Stomach (tissue), 9 donors: ENCODE data around the gene LYPD6B. TPM values are rescaled to one million over a fixed set of nuclear protein-coding genes. Genes with fewer than 3 reads are reported as not detected.

ENCODE experiments used
- DNase-seq, 2 donors: peaks; one replicate each; pipeline versions ENCODE4 v3.0.0 to v3.0.0-alpha.2; 2013 to 2019
- H3K27ac ChIP-seq, 5 donors: fragments of 200-600 bp in 4 of 5; sonication (generic) in 4 of 5; one replicate each; pipeline ENCODE4 v1.5.1; 2013 to 2019; ENCODE audit warnings: mild to moderate bottlenecking in 1 of 5, moderate library complexity in 1 of 5
- H3K27me3 ChIP-seq, 3 donors: fragments of 200-600 bp; sonication (generic); one replicate each; pipeline ENCODE4 v1.5.1; 2017 to 2019; ENCODE audit warnings: mixed run types in 1 of 3
- H3K36me3 ChIP-seq, 4 donors: fragments of 200-600 bp; sonication (generic); 1 replicate in 3 of 4; 2 replicates in 1 of 4; pipeline ENCODE4 v1.5.1; 2016 to 2019
- H3K4me1 ChIP-seq, 4 donors: fragments of 200-600 bp; sonication (generic); one replicate each; pipeline ENCODE4 v1.5.1; 2016 to 2019
- H3K4me3 ChIP-seq, 4 donors: fragments of 200-600 bp; sonication (generic) in 3 of 4; one replicate each; pipeline ENCODE4 v1.5.1; 2016 to 2019; ENCODE audit warnings: mild to moderate bottlenecking in 1 of 4
- H3K9me3 ChIP-seq, 4 donors: fragments of 200-600 bp; sonication (generic); one replicate each; pipeline ENCODE4 v1.5.1; 2016 to 2019
- CTCF ChIP-seq, 7 experiments: fragments of 450-650 bp in 4 of 7; fragments of 200-600 bp in 3 of 7; sonication (generic) in 3 of 7; IDR thresholded peaks; one replicate each; pipeline ENCODE4 v1.5.1; 2016 to 2019; ENCODE audit warnings: antibody characterized with exemption in 7 of 7, control low read depth in 2 of 7, mild to moderate bottlenecking in 1 of 7
- EP300 ChIP-seq: sonication (generic); formaldehyde crosslinking; IDR thresholded peaks from one replicate; pipeline ENCODE4 v1.6.1; 2017; ENCODE audit warnings: antibody characterized with exemption
- POLR2A ChIP-seq, 4 donors: fragments of 450-650 bp; IDR thresholded peaks; one replicate each; pipeline ENCODE4 v1.6.1; 2016; ENCODE audit warnings: antibody characterized with exemption in 4 of 4, control low read depth in 2 of 4, mild to moderate bottlenecking in 1 of 4, moderate library complexity in 1 of 4
- POLR2AphosphoS5 ChIP-seq, 3 donors: sonication (generic); formaldehyde crosslinking; IDR thresholded peaks; one replicate each; pipeline ENCODE4 v1.6.1; 2016; ENCODE audit warnings: antibody characterized with exemption in 3 of 3
- WGBS, 5 donors: extraction: QIAGEN DNeasy Blood & Tissue Kit in 3 of 5; methylation state at CpG; one replicate each; pipeline versions ENCODE4 v1.1.5 to v1.1.7; 2013 to 2018; 5-methylcytosine and 5-hydroxymethylcytosine counted together
- intact Hi-C: fragments of 100-400 bp; cut with DNase I; formaldehyde crosslinking; loops from one replicate; pipeline ENCODE4 v1.15.1; 2023; ENCODE audit warnings: low total_unique reads
- polyA plus RNA-seq, 3 donors: library from polyadenylated mRNA; stranded (reverse); fragments of 200-250 nt; gene quantifications; one replicate each; pipeline ENCODE4 v1.2.3, GENCODE V29; 2013
- total RNA-seq, 5 donors: library from RNA; depleted of rRNA; stranded (reverse); fragments of >200 nt; gene quantifications; one replicate each; pipeline versions ENCODE4 v1.1.0 to v1.2.3, GENCODE V29; 2014 to 2016
- donor health status: healthy with polysubstance abuse.
- donor health status: Bipolar disorder and iron deficiency.
- donor health status: healthy.

LYPD6B gene
- total and polyA plus RNA-seq, 8 donors, result 10.9 to 88.7 (median 20.5) TPM; not detected in 1

- no peaks in the 10 kb centered on the region for H3K36me3 ChIP-seq
- peaks cover 8 to 36% (median 14%) of the 10 kb centered on the region in 4 donors for H3K4me1 ChIP-seq
- intact Hi-C loops, result loop anchor here (5.0 kb wide), 1 partner anchor 543 kb away; no protein-coding TSS in a partner anchor
These were observed 18.7 kb upstream of the LYPD6B start for GRCh38 chr2:149019768-149020167.

GRCh38 chr2:149020432-149020851, 18.1 kb upstream of the LYPD6B start:
- no peak for TF ChIP-seq CTCF (IDR thresholded peaks at IDR 0.05)
- peak in 1 of 3 donors; percentile 22 for TF ChIP-seq POLR2AphosphoS5 (IDR thresholded peaks at IDR 0.05)
- no peaks in the 10 kb centered on the region for H3K36me3 ChIP-seq
- 35 to 58% (median 53%) methylated on average over 10 of the region's 10 CpGs for WGBS, 5 donors
- no peaks in the 10 kb centered on the region for H3K9me3 ChIP-seq
- H3K4me3 ChIP-seq, result no peak overlapping the region
- peak; percentile 61 to 79 for DNase-seq
- peak overlapping the region in 1 of 5 donors; percentile 23 for H3K27ac ChIP-seq
- peaks cover 8 to 42% (median 14%) of the 10 kb centered on the region in 4 donors for H3K4me1 ChIP-seq
- H3K27me3 ChIP-seq, result no peaks in the 10 kb centered on the region
- intact Hi-C loops, result loop anchor here (5.0 kb wide), 1 partner anchor 542 kb away; no protein-coding TSS in a partner anchor

More at GRCh38 chr2:149019768-149020167, 18.7 kb upstream of the LYPD6B start:
- H3K27me3 ChIP-seq, result no peaks in the 10 kb centered on the region
- no peaks in the 10 kb centered on the region for H3K9me3 ChIP-seq
- TF ChIP-seq POLR2A (IDR thresholded peaks at IDR 0.05) (no peak), EP300 (no peak)
- WGBS, 5 donors, result 25 to 45% (median 35%) methylated on average over 2 of the region's 2 CpGs
- H3K4me3 ChIP-seq, result no peak overlapping the region
- H3K27ac ChIP-seq, result peak overlapping the region in 1 of 5 donors; percentile 23
- peak in 1 of 2 donors; percentile 56 for DNase-seq

GRCh38 chr2:149021271-149021719, 17.2 kb upstream of the LYPD6B start:
- no peak for DNase-seq
- WGBS, 5 donors, result 84 to 97% (median 91%) methylated on average over 5 of the region's 5 CpGs
- H3K4me1 ChIP-seq, result peaks cover 8 to 42% (median 14%) of the 10 kb centered on the region in 4 donors
- no peaks in the 10 kb centered on the region for H3K36me3 ChIP-seq
- TF ChIP-seq CTCF (IDR thresholded peaks at IDR 0.05) (no peak), POLR2A (IDR thresholded peaks at IDR 0.05) (no peak), EP300 (no peak), POLR2AphosphoS5 (IDR thresholded peaks at IDR 0.05) (no peak)
- no peak overlapping the region for H3K27ac ChIP-seq
- no peaks in the 10 kb centered on the region for H3K9me3 ChIP-seq
- H3K4me3 ChIP-seq, result no peak overlapping the region
- intact Hi-C loops, result loop anchor here (5.0 kb wide), 1 partner anchor 541 kb away; no protein-coding TSS in a partner anchor
- H3K27me3 ChIP-seq, result no peaks in the 10 kb centered on the region

- H3K4me1 ChIP-seq, result peaks cover 8 to 42% (median 14%) of the 10 kb centered on the region in 4 donors
- 87 to 93% (median 90%) methylated on average over 6 of the region's 6 CpGs for WGBS, 5 donors
These were observed 16.7 kb upstream of the LYPD6B start for GRCh38 chr2:149021761-149022160.

More at GRCh38 chr2:149021761-149022160, 16.7 kb upstream of the LYPD6B start:
- DNase-seq, result no peak
- Histone ChIP-seq H3K27me3 (peaks cover 0 to 4% (median 0%) of the 10 kb centered on the region in 3 donors), H3K4me3 (no peak overlapping the region), H3K27ac (no peak overlapping the region), H3K36me3 (no peaks in the 10 kb centered on the region), H3K9me3 (no peaks in the 10 kb centered on the region)
- intact Hi-C loops, result loop anchor here (5.0 kb wide), 1 partner anchor 541 kb away; no protein-coding TSS in a partner anchor
- TF ChIP-seq POLR2AphosphoS5 (IDR thresholded peaks at IDR 0.05), result no peak
- no peak for TF ChIP-seq CTCF (IDR thresholded peaks at IDR 0.05)
- TF ChIP-seq POLR2A (IDR thresholded peaks at IDR 0.05), result no peak
- TF ChIP-seq EP300, result no peak
